H1 (cell line): ENCODE results near the gene LRRC25. TPM values are rescaled to one million over a fixed set of nuclear protein-coding genes. Genes with fewer than 3 reads are reported as not detected.

Experiments
- CTCF ChIA-PET: fragments of 300-600 bp; sonication (Branson Sonifier 250); formaldehyde crosslinking; loops from one replicate; lab custom pipeline; 2021; ENCODE audit not compliant: partially characterized antibody; lab: Charles Lee
- POLR2A ChIA-PET: fragments of 300-600 bp; sonication (Branson Sonifier 250); formaldehyde crosslinking; loops from one replicate; lab custom pipeline; 2021; ENCODE audit warnings: inconsistent platforms; ENCODE audit not compliant: partially characterized antibody; lab: Charles Lee
- DNase-seq, 2 experiments: peaks; one replicate each; pipeline versions ENCODE4 v3.0.0 to v3.0.0-alpha.2; 2010 to 2022; ENCODE audit warnings: low spot score in 2 of 2, low read depth in 1 of 2, mixed read lengths in 1 of 2
- FAIRE-seq: peaks from 2 replicates; lab custom pipeline; 2011; peaks lifted over from hg19 to GRCh38; lab: Jason Lieb, UNC
- H2AFZ ChIP-seq: 2 replicates; pipeline ENCODE4 v1.8.1; 2012; ENCODE audit warnings: low read length, inconsistent platforms
- H2AK5ac ChIP-seq: 2 replicates; pipeline ENCODE4 v1.6.1; 2013; ENCODE audit warnings: low read depth, low read length
- H2BK120ac ChIP-seq: replicated peaks from 2 replicates; pipeline ENCODE3; 2013; ENCODE audit warnings: low read depth, low read length, inconsistent platforms
- H2BK12ac ChIP-seq: 2 replicates; pipeline ENCODE4 v1.6.1; 2013; ENCODE audit warnings: low read depth, low read length
- H2BK15ac ChIP-seq: 2 replicates; pipeline ENCODE4 v1.6.1; 2013; ENCODE audit warnings: low read length
- H2BK20ac ChIP-seq: 2 replicates; pipeline ENCODE4 v1.6.1; 2013; ENCODE audit warnings: low read length
- H2BK5ac ChIP-seq: 2 replicates; pipeline ENCODE4 v1.6.1; 2013; ENCODE audit warnings: low read depth, low read length
- H3K14ac ChIP-seq: 2 replicates; pipeline ENCODE4 v1.6.1; 2013; ENCODE audit warnings: inconsistent platforms; ENCODE audit not compliant: insufficient read length
- H3K18ac ChIP-seq: 2 replicates; pipeline ENCODE4 v1.6.1; 2013; ENCODE audit warnings: low read length; ENCODE audit errors: extremely low read depth
- H3K23ac ChIP-seq: 2 replicates; pipeline ENCODE4 v1.6.1; 2013; ENCODE audit warnings: inconsistent platforms; ENCODE audit not compliant: insufficient read length
- H3K23me2 ChIP-seq: 2 replicates; pipeline ENCODE4 v1.6.1; 2013; ENCODE audit warnings: low read depth, low read length
- H3K27ac ChIP-seq: 2 replicates; pipeline ENCODE4 v1.6.1; 2011; ENCODE audit warnings: low read depth, low read length, inconsistent platforms
- H3K27me3 ChIP-seq, 4 experiments: replicated peaks in 1 of 4; 1 replicate in 1 of 4; 2 replicates in 3 of 4; pipeline versions ENCODE4 v1.6.1 to v1.8.1; 2011 to 2013; ENCODE audit warnings: low read length in 3 of 4, mild to moderate bottlenecking in 3 of 4, inconsistent platforms in 2 of 4, mixed read lengths in 2 of 4, moderate library complexity in 1 of 4; ENCODE audit not compliant: control insufficient read depth in 3 of 4, insufficient read depth in 3 of 4; ENCODE audit errors: extremely low read depth in 1 of 4
- H3K36me3 ChIP-seq, 4 experiments: 2 replicates each; pipeline versions ENCODE4 v1.6.1 to v1.8.1; 2011 to 2013; ENCODE audit warnings: mild to moderate bottlenecking in 4 of 4, low read length in 3 of 4, moderate library complexity in 2 of 4, control low read depth in 1 of 4, inconsistent platforms in 1 of 4; ENCODE audit not compliant: insufficient read depth in 4 of 4, control insufficient read depth in 2 of 4
- H3K4ac ChIP-seq: replicated peaks from 2 replicates; pipeline ENCODE3; 2013; ENCODE audit warnings: low read length, low read depth, mixed read lengths, inconsistent platforms; ENCODE audit not compliant: insufficient read length
- H3K4me1 ChIP-seq, 4 experiments: replicated peaks in 1 of 4; 1 replicate in 1 of 4; 2 replicates in 3 of 4; pipeline versions ENCODE4 v1.6.1 to v1.8.1; 2011 to 2013; ENCODE audit warnings: low read length in 3 of 4, inconsistent platforms in 2 of 4, mixed read lengths in 1 of 4; ENCODE audit not compliant: insufficient read depth in 4 of 4, control insufficient read depth in 3 of 4
- H3K4me2 ChIP-seq, 2 experiments: 2 replicates each; pipeline versions ENCODE4 v1.6.1 to v1.8.1; 2011 to 2013; ENCODE audit warnings: low read depth in 2 of 2, low read length in 2 of 2, control low read depth in 1 of 2, inconsistent platforms in 1 of 2, mild to moderate bottlenecking in 1 of 2; ENCODE audit not compliant: insufficient read depth in 1 of 2
- H3K4me3 ChIP-seq, 4 experiments: fragments of 200-600, 300-600 bp in 1 of 4; sonication (generic), shearing (Covaris generic), sonication (Bioruptor Twin) in 1 of 4; 2 replicates each; pipeline versions ENCODE4 v1.5.1 to v1.8.1; 2011 to 2016; ENCODE audit warnings: low read length in 4 of 4, low read depth in 3 of 4, control low read depth in 2 of 4, inconsistent platforms in 2 of 4, mild to moderate bottlenecking in 2 of 4, mixed read lengths in 1 of 4, moderate library complexity in 1 of 4; ENCODE audit not compliant: insufficient read depth in 2 of 4; ENCODE audit errors: extremely low read depth in 1 of 4
- H3K56ac ChIP-seq: replicated peaks from 2 replicates; pipeline ENCODE3; 2013; ENCODE audit warnings: low read depth, mild to moderate bottlenecking, mixed read lengths, low read length, inconsistent platforms; ENCODE audit not compliant: insufficient read length
- H3K79me1 ChIP-seq: 2 replicates; pipeline ENCODE4 v1.6.1; 2013; ENCODE audit warnings: low read depth, low read length, control low read depth
- H3K79me2 ChIP-seq, 2 experiments: 2 replicates each; pipeline versions ENCODE4 v1.6.1 to v1.8.1; 2012 to 2013; ENCODE audit warnings: low read length in 2 of 2, mild to moderate bottlenecking in 2 of 2, inconsistent platforms in 1 of 2; ENCODE audit not compliant: insufficient read depth in 2 of 2, control insufficient read depth in 1 of 2
- H3K9ac ChIP-seq, 4 experiments: replicated peaks in 1 of 4; 1 replicate in 1 of 4; 2 replicates in 3 of 4; pipeline versions ENCODE4 v1.6.1 to v1.8.1; 2011 to 2013; ENCODE audit warnings: low read depth in 3 of 4, low read length in 3 of 4, control low read depth in 2 of 4, mild to moderate bottlenecking in 2 of 4, moderate library complexity in 2 of 4, inconsistent platforms in 1 of 4; ENCODE audit errors: extremely low read depth in 1 of 4
- H3K9me3 ChIP-seq, 2 experiments: 2 replicates each; pipeline versions ENCODE4 v1.6.1 to v1.8.1; 2012 to 2013; ENCODE audit warnings: mild to moderate bottlenecking in 2 of 2, moderate library complexity in 2 of 2, control low read depth in 1 of 2, inconsistent platforms in 1 of 2, low read depth in 1 of 2, low read length in 1 of 2, mixed read lengths in 1 of 2; ENCODE audit not compliant: insufficient read depth in 2 of 2
- H4K20me1 ChIP-seq, 2 experiments: replicated peaks in 1 of 2; 2 replicates each; pipeline versions ENCODE3 to v1.8.1; 2011 to 2013; ENCODE audit warnings: inconsistent platforms in 2 of 2, low read length in 2 of 2, mild to moderate bottlenecking in 1 of 2; ENCODE audit not compliant: insufficient read depth in 2 of 2, control insufficient read depth in 1 of 2
- H4K5ac ChIP-seq: 2 replicates; pipeline ENCODE4 v1.6.1; 2013; ENCODE audit warnings: low read length, low read depth, mixed read lengths, inconsistent platforms; ENCODE audit not compliant: insufficient read length
- H4K8ac ChIP-seq: 2 replicates; pipeline ENCODE4 v1.8.0; 2013; ENCODE audit warnings: mild to moderate bottlenecking, moderate library complexity, low read length, inconsistent platforms; ENCODE audit not compliant: insufficient read depth; ENCODE audit errors: extremely low read depth
- H4K91ac ChIP-seq: replicated peaks from 2 replicates; pipeline ENCODE3; 2013; ENCODE audit warnings: low read length, mixed read lengths, inconsistent platforms; ENCODE audit not compliant: insufficient read length
- EP300 ChIP-seq, 2 experiments: IDR thresholded peaks; 1 replicate in 1 of 2; 2 replicates in 1 of 2; pipeline ENCODE4 v1.6.1; 2011 to 2012; ENCODE audit warnings: low read depth in 2 of 2, low read length in 2 of 2, mild to moderate bottlenecking in 2 of 2, borderline replicate concordance in 1 of 2, inconsistent platforms in 1 of 2, moderate library complexity in 1 of 2
- GABPA ChIP-seq: IDR thresholded peaks from 2 replicates; pipeline ENCODE4 v1.6.1; 2011; ENCODE audit warnings: mild to moderate bottlenecking, low read length, moderate library complexity, borderline replicate concordance; ENCODE audit not compliant: insufficient read depth
- KDM4A ChIP-seq: IDR thresholded peaks from one replicate; pipeline ENCODE4 v1.7.1; 2012; ENCODE audit warnings: low read depth, mild to moderate bottlenecking, moderate library complexity, low read length, inconsistent platforms; ENCODE audit not compliant: severe bottlenecking
- NRF1 ChIP-seq: IDR thresholded peaks from 2 replicates; pipeline ENCODE4 v1.6.1; 2011; ENCODE audit warnings: mild to moderate bottlenecking, low read depth, low read length, improper control_type of control experiment
- RAD21 ChIP-seq, 2 experiments: IDR thresholded peaks in 1 of 2; conservative IDR thresholded peaks in 1 of 2; 2 replicates each; pipeline ENCODE4 v1.6.1; 2011; ENCODE audit warnings: low read depth in 2 of 2, low read length in 2 of 2, improper control_type of control experiment in 1 of 2, inconsistent platforms in 1 of 2, mild to moderate bottlenecking in 1 of 2, moderate library complexity in 1 of 2
- SP4 ChIP-seq: IDR thresholded peaks from 2 replicates; pipeline ENCODE4 v1.6.1; 2012; ENCODE audit warnings: low read length, inconsistent platforms
- SRF ChIP-seq: IDR thresholded peaks from 2 replicates; pipeline ENCODE4 v1.6.1; 2011; ENCODE audit warnings: mild to moderate bottlenecking, low read depth, low read length, moderate library complexity
- TAF1 ChIP-seq: IDR thresholded peaks from 2 replicates; pipeline ENCODE4 v1.6.1; 2011; ENCODE audit warnings: mild to moderate bottlenecking, low read depth, low read length
- TAF7 ChIP-seq: optimal IDR thresholded peaks from 2 replicates; pipeline ENCODE3; 2011; ENCODE audit warnings: low read depth, mild to moderate bottlenecking, inconsistent platforms, low read length, moderate library complexity, borderline replicate concordance
- WGBS, 2 experiments: shearing (Covaris generic) in 1 of 2; methylation state at CpG; one replicate each; pipeline versions ENCODE4 v1.1.6 to v1.1.7; 2013 to 2015; ENCODE audit warnings: low lambda C conversion rate in 2 of 2, mixed read lengths in 2 of 2, inconsistent platforms in 1 of 2, low coverage in 1 of 2, missing lambda C conversion rate in 1 of 2; ENCODE audit not compliant: insufficient replicate concordance in 2 of 2, insufficient coverage in 1 of 2, insufficient read length in 1 of 2; ENCODE audit errors: extremely low coverage in 1 of 2, missing lambda C conversion rate in 1 of 2; 5-methylcytosine and 5-hydroxymethylcytosine counted together
- polyA plus RNA-seq, 7 experiments: library from polyadenylated mRNA; depleted of rRNA in 3 of 7; stranded (reverse) in 5 of 7; unstranded in 2 of 7; fragments of >200 nt in 5 of 7; fragments of 200-250 nt in 2 of 7; gene quantifications; 1 replicate in 5 of 7; 2 replicates in 1 of 7; 4 replicates in 1 of 7; pipeline versions ENCODE4 v1.2.1 to v1.2.3, GENCODE V29; 2011 to 2013; ENCODE audit warnings: missing spikeins in 2 of 7, mixed read lengths in 2 of 7
- total RNA-seq: library from RNA; stranded (reverse); fragmentation: NEBNext Ultra II Directional; extraction: Animal tissue kit (Norgen Biotek cat#: 25700); gene quantifications from 2 replicates; pipeline ENCODE4 v1.2.1, GENCODE V29; 2021
- TF ChIP-seq, protein P1 (sequence below): IDR thresholded peaks from 2 replicates; pipeline ENCODE4 v1.6.1; 2012; ENCODE audit warnings: inconsistent platforms

LRRC25 gene
- total and polyA plus RNA-seq, 2 of the 8 experiments (the other 6 are each of a cell fraction or from before 2014, with no cell fraction given) = 0.20 to 0.41 TPM

DNA sequence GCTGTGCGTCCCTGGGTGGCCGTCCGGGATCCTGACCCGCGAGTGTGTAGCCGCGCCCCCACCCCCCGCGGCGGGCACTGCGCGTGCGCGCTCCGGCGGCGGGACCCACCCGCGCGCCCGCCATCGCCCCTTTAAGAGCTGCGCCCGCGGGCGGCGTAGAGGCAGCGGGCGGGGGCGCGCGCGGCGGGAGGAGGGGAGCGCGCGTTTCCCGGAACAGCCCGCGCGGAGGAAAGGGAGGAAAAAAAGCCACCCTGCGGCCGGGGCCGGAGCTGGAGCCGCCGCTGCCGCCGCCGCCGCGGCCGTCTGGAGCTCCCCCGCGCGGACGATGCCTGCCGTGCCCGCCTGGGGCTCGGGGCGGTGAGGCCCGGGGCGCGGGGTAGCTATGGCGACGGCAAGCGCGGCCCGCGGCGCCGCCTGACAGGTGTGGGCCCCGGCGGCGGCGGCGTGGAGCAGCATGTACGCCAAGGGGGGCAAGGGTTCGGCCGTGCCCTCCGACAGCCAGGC lies 21.8 kb upstream of the LRRC25 start, which contains the start of gene SSBP4:
Gene SSBP4 (plus strand): TSS at position 204 of the 504 bp plus-strand sequence. CDS start 251 bp downstream, at position 455.
- Histone ChIP-seq H2BK5ac (peak within 1 kb of the TSS; percentile 75; the same call in 1 of the 2 replicates), H3K79me2 (peaks cover 0 to 4% of the 10 kb centered on the region in 2 experiments; a peak in 1 of 4 replicates), H2BK20ac (peak within 1 kb of the TSS; percentile 66; the same call in 1 of the 2 replicates), H3K56ac (peak within 1 kb of the TSS; percentile 16), H2BK12ac (peak within 1 kb of the TSS; percentile 99; the same call in 1 of the 2 replicates), H3K4me1 (peaks cover 0 to 39% (median 25%) of the 10 kb centered on the region in 4 experiments; a peak in 6 of 7 replicates), H3K79me1 (no peaks in the 10 kb centered on the region), H4K91ac (peak within 1 kb of the TSS; percentile 99), H3K36me3 (no peaks in the 10 kb centered on the region), H3K4ac (peak within 1 kb of the TSS; percentile 59), H3K9me3 (no peaks in the 10 kb centered on the region), H3K9ac (peak within 1 kb of the TSS in 1 of 4 experiments; percentile 13; a peak in 2 of 7 replicates), H2BK120ac (peak within 1 kb of the TSS; percentile 69), H2AK5ac (peak within 1 kb of the TSS; percentile 89; the same call in 1 of the 2 replicates), H3K27ac (no peak within 1 kb of the TSS), H3K23me2 (peaks cover 19% of the 10 kb centered on the region; the same call in 1 of the 2 replicates), H3K4me3 (peak within 1 kb of the TSS; percentile 33 to 63 (median 46)), H3K27me3 (peaks cover 5 to 29% (median 23%) of the 10 kb centered on the region in 4 experiments), H4K5ac (no peak within 1 kb of the TSS), H4K20me1 (peaks cover 4 to 7% of the 10 kb centered on the region in 2 experiments), H3K4me2 (peak within 1 kb of the TSS; percentile 72 to 88), H4K8ac (peak within 1 kb of the TSS; percentile 45; the same call in 1 of the 2 replicates), H3K23ac (no peak within 1 kb of the TSS), H2BK15ac (peak within 1 kb of the TSS; percentile 99), H3K14ac (no peak within 1 kb of the TSS), H2AFZ (no peak within 1 kb of the TSS), H3K18ac (peak within 1 kb of the TSS; percentile 71)
- 0% methylated on average over 7 of the region's 80 CpGs; no CpG with 5 or more reads in 1 of the 2 experiments for WGBS, 2 experiments
- POLR2A ChIA-PET = interaction anchor here (0.8 to 6.8 kb wide), 13 partner anchors 9 to 138 kb away, joined by 3 to 72 read pairs (median 4); partner anchors contain the start of genes JUND and PGPEP1
- DNase-seq (peak in 1 of 2 experiments; percentile 87), FAIRE-seq (no peak)
- CTCF ChIA-PET = interaction anchor here (1.0 to 11.0 kb wide), 17 partner anchors 9 to 165 kb away, joined by 3 to 177 read pairs (median 4); partner anchors contain the start of gene GDF15
- TF ChIP-seq TAF7 (no peak), KDM4A (peak; percentile 48), EP300 (IDR thresholded peaks at IDR 0.05; ENCODE audit: borderline replicate concordance in 1 of 2, low read depth in 2 of 2, low read length in 2 of 2) (peak; percentile 62 to 98; a peak in 2 of 3 replicates), RAD21 (IDR thresholded peaks at IDR 0.05 in 1 of 2, conservative IDR thresholded peaks at IDR 0.05 in 1 of 2; ENCODE audit: low read depth in 2 of 2, low read length in 2 of 2) (peak in 1 of 2 experiments; percentile 37; a peak in 2 of 4 replicates), NRF1 (peak; percentile 27; the same call in 1 of the 2 replicates), SRF (0 out of 2 replicates have a peak, but pooled peaks have one; percentile 12), SP4 (no peak), GABPA (0 out of 2 replicates have a peak, but pooled peaks have one; percentile 37), TAF1 (0 out of 2 replicates have a peak, but pooled peaks have one; percentile 19)
- TF ChIP-seq, protein P1, sequence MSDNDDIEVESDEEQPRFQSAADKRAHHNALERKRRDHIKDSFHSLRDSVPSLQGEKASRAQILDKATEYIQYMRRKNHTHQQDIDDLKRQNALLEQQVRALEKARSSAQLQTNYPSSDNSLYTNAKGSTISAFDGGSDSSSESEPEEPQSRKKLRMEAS = peak; percentile 85
